HK-2 (cell line): ENCODE measurements around the gene COG8.
"Not testable (repeated sequence)": the region's sequence is repeated elsewhere in the genome, so short reads cannot be mapped to it uniquely, and the experiment has no call there.

ENCODE experiments used
- DNase-seq: peaks from one replicate; pipeline ENCODE4 v3.0.0-alpha.2; 2018; ENCODE audit not compliant: unreplicated experiment

The COG8 gene, protein sequence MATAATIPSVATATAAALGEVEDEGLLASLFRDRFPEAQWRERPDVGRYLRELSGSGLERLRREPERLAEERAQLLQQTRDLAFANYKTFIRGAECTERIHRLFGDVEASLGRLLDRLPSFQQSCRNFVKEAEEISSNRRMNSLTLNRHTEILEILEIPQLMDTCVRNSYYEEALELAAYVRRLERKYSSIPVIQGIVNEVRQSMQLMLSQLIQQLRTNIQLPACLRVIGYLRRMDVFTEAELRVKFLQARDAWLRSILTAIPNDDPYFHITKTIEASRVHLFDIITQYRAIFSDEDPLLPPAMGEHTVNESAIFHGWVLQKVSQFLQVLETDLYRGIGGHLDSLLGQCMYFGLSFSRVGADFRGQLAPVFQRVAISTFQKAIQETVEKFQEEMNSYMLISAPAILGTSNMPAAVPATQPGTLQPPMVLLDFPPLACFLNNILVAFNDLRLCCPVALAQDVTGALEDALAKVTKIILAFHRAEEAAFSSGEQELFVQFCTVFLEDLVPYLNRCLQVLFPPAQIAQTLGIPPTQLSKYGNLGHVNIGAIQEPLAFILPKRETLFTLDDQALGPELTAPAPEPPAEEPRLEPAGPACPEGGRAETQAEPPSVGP

DNA sequence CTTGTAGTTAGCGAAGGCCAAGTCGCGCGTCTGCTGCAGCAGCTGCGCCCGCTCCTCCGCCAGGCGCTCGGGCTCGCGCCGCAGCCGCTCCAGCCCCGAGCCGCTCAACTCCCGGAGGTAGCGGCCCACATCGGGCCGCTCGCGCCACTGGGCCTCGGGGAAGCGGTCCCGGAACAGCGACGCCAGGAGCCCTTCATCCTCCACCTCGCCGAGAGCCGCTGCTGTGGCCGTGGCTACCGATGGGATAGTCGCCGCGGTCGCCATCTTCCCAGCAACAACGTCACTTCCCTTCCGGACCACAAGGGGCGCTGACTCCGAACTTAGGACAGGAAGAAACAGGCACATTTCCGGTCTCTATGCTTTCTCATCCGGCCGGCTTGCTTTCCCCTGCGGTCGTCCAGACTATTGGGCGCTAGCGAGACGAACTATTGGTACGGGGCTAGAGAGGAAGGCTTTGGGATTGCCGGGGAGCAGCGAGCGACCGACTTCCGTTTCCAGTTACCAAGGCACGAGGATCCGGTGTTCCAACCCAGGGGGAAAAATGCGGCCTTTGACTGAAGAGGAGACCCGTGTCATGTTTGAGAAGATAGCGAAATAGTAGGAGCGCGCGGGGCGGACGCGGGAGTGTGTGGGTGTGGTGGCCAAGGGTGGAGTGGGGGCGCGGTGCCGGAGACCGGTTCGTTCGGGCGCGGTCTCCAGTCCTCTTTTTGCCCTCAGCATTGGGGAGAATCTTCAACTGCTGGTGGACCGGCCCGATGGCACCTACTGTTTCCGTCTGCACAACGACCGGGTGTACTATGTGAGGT lies at the start of gene COG8, which contains the start of gene NIP7:
COG8 (minus strand) TSS at position 276 of the 806 bp plus-strand sequence; CDS start at position 264, 12 bp downstream.
NIP7 (plus strand) TSS at position 484 of the 806 bp plus-strand sequence; CDS start at position 542, 58 bp downstream.
- peak; percentile 97 for DNase-seq

DNA sequence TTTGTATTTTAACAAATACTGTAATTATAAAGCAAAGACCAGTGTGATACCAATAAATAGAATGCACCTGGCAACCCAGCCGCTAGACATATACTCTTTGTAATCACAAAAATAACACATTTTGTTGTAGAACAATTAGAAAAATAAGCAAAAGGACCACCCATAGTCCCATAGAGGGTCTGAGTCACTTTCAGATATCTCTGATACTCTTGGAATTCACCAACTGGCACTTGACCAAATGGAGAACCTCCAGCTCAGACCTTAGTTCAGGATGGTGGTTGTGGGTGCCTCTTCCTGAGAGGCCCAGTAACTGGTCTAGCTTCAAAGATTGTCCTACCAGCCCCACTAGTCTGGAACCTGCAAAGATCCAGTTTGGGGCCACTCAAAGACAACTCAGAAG lies 47.2 kb upstream of the COG8 start:
- DNase-seq: no peak

DNA sequence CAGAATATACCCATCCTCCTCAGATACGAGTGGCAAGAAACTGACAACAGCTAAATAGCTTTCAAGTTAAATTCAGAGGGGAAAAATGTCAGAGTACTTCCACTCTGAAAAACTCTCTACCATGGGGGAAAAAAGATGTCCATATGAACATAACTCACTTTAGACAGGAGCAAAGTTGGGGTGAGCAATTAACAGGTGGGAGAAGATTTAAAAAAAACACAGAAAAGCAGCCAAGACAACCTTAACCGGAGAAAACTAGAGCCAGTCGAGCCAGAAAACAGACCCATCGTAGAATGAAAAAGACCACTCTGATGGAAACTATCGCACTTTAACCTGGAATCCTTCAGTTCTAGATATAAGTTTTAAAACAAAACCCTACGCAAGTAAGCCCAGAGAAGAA lies 45.6 kb upstream of the COG8 start:
- no peak for DNase-seq

DNA sequence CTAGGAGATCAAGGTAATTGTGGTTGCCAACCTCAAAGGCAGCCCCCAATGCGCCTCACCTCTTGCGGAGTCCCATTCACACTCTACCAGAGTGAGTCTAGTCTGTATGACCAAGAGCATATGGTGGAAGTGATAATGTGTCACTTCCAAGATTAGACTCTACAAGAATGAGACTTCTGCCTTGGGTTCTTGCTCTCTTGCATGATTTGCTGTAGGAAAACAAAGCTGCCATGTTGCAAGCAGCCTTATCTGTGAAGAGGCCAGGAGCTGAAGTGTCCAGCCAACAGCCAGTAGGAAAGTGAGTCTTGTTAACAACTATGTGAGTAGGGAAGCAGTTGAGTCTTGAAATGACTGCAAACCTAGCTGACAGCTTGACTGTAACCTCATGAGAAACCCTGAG lies 43.1 kb upstream of the COG8 start:
- no peak for DNase-seq

DNA sequence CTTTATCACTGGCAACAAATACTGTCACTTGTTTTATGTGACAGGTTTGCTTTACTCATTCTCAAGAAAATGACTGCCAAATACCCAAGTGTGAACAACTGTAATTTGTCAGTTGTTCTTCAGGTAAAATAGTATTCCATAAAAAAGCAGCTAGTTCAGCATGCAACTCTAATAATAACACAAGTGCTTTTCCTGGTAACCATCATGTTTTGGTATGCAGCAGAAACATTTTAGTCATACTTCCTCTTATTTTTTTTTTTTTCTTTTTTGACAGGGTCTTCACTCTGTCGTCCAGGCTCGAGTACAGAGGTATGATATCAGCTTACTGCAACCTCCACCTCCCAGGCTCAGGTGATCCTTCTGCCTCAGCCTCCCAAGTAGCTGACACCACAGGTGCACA lies 41.9 kb upstream of the COG8 start:
- DNase-seq: no peak

DNA sequence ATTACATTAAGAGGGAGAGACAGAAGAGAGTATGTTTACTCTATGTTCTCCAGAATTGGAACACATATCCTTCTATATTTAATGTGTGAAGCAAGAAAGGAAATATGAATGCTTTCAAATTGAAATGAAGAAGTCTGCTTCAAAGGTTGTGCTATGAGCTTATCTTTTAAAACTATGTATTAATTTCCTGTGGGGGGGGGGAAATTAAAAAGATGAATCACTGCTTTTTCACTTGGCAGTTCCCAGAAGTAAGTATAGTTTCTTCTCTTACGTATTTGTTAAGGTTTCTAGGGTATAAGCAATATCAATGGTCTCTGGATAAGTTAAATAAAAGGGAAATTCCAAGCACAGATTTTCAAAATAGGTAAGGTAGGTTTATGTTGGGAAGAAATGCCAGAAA lies 39.4 kb upstream of the COG8 start:
- no peak for DNase-seq

DNA sequence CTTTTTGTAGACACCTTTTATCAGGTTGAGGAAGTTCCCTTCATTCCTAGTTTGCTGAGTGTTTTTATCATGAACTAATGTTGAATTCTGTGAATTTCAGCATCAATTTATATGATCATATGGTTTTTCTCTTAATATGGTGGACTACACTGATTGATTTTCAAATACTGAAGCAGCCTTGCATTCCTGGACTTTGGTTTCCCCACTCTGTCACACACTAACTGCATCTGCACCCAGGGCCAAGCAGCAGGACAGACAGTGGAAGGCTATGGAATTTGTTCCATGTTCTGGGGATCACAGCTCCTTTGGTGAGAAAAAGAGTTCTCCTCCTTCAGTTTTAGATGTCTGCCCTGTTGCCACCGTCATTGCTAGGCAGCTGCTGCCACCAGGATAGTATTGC lies 38.7 kb upstream of the COG8 start:
- DNase-seq: no peak

DNA sequence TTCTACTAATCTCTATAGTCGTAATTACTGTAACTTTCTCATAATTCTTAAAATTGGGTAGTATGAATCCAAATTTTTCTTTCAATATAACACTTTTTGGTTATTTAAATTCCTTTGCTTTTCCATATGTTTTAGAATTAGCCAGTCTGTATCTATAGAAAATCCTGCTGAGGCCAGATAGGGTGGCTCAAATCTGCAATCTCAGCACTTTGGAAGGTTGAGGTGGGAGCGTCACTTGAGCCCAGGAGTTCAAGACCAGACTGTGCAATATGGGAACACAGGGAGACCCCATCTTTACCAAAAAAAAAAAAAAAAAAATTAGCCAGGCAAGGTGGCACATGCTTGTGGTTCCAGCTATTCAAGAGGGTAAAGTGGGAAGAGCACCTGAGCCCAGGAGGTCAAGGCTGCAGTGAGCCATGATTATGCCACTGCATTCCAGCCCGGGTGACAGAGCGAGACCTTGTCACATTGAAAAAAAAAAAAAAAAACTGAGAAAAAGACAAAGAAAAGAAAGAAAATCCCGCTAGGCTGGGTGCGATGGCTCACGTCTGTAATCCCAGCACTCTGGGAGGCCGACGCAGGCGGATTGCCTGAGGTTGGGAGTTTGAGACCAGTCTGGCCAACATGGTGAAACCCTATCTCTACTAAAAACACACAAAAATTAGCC lies 37.2 kb upstream of the COG8 start:
- DNase-seq: no peak

DNA sequence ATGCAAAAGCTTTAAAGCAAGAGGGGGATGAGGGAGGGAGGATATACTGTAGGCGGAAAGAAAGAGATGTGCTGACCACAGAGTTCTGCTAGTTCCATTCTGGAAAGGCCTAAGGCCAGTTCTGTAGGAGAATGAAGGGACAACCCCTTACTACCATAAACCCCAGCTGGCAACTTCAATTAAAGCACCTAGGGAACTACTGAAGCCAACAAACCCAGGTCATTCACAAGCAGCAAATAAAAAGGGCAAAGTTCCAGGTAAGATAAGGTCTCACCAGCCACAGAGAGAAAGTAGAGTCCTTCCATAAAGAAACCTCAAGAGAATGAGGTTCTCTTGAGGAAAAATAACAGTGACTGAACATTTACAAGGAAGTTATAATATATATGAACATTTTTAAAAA lies 33.7 kb upstream of the COG8 start:
- no peak for DNase-seq

DNA sequence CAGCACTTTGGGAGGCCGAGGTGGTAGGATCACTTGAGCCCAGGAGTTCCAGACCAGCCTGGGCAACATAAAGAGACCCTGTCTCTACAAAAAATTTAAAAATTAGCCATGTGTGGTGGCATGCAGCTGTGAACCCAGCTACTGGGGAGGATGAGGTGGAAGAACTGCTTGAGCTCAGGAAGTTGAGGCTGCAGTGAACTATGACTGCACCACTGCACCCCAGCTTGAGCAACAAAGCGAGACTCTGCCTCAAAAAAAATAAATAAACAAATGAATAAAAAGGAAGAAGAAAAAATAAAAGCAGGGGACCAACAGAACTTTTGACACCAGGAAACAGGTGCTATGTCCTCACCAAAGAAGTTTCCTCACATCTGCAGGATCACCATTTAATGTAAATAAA lies 32.2 kb upstream of the COG8 start:
- DNase-seq: no peak

DNA sequence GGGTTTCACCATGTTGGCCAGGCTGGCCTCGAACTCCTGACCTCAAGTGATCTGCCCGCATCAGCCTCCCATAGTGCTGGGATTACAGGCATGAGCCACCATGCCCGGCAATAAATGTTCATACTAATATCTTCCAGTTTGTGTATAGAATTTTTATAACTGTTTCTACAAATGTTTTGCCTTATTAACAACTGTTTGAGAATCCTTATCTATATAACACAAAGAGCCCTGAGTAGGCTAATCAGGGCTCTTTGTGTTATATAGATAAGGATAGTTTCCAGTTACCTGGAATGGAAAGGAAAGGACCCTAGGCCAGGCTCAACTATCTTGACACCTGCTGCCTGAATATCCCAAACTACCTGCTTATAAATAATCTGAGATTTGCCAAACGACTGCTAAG lies 29.5 kb upstream of the COG8 start:
- DNase-seq: no peak

DNA sequence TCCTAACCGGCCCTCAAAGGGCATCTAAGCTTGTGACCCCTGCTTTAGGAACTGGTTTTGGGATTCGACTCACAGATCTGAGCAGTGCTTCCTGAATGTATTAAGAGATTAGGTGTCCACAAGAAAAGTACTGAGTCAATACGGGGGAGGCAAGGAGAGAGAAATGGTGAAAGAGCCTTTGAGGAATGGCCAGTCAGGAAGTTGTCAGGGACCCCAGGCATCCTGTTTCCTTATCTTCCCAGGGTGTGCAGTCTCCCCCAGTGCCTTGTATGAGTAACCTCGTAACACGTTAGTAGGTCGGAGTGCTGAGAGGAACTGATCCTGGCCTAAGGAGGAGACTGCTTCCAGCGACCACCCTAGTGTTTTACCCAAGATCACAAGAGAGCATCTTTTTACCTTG lies 28.6 kb upstream of the COG8 start:
- no peak for DNase-seq

DNA sequence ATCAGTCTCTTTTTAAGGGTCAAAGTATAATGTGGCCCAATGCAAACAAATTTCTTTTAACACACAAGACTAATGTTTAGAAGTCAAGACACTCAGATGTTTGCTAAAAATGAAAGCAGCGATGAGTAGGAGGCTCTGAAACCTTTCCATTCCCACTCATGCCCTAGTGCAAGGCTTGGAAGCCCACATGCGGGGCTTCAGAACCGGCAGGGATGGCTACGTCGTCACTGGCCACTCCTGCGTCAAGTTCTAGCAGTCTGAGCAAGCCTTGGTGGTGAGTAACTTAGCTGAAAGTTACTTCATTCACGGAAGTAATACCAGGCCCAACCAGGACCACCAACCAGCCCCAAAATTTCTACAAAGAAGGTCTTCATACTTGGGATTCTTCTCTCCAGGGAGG lies 27.1 kb upstream of the COG8 start:
- no peak for DNase-seq

DNA sequence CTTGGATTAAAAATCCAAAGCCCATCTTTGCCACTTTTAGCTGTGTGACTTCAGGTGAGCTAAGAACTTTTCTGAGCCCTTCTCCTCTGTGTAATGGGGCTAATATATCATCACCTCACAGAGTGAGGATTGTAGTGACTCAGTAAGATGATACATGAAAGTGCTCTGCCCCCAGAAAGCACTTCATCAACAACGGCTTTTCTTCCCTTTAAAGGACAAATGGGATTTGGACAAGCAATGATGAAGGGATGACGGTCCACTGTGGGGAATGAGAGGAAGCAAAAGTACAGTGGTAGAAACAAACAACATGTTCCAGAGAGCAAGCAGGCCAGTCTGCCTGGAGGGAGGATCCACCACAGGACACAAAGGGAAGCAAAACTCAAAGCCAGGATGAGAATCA lies 26.5 kb upstream of the COG8 start:
- DNase-seq: no peak

DNA sequence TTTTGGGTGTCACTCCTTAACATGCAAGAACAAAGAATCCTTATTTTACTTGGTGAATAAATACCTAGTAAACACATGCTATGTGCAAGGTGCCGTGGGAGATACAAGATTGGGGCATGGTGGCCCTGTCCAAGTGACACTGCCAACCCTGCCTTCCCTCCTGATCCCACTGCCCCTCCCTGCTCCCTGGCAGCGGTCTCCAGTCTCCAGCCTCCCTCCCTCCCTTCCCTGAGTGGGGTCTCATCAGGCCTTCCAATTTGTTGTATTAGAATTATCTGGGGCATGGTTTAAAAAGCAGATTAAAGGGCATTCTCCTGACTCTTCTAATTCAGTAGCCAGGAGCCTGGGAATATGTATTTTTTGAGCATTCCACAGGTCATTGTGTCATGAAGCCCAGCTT lies 24.7 kb upstream of the COG8 start:
- no peak for DNase-seq

DNA sequence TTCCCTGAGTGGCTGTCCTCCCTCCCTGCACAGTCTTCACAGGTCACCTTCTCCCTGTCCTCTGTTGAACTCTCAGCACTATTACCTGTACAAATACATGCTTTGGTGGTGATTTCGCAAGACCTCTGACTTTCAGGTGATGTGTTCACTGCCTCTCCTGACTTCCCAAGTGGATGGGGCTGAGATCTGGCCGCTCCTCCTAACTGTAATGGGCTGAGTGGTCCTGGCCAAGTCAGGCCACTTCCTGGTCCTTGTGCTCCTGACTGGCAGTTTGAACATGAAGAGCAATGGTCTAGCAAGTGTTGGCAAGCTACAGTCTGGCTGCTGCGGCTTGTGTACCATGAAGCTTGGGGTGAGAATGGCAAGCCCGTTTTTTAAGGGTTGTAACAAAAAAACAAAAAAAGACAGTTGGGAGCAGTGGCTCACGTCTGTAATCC lies 23.9 kb upstream of the COG8 start:
- no peak for DNase-seq

DNA sequence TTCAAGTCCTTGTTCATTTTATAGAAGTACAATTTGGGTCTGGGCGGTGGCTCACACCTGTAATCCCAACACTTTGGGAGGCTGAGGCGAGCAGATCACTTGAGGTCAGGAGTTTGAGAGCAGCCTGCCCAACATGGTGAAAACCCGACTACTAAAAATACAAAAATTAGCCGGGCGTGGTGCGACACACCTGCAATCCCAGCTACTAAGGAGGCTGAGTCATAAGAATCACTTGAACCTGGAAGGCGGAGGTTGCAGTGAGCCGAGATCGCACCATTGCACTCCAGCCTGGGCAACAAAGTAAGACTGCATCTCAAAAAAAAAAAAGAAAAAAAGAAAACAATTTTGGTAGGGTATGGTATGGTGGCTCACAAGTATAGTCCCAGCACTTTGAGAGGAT lies 20.7 kb upstream of the COG8 start:
- DNase-seq: not testable (repeated sequence)

DNA sequence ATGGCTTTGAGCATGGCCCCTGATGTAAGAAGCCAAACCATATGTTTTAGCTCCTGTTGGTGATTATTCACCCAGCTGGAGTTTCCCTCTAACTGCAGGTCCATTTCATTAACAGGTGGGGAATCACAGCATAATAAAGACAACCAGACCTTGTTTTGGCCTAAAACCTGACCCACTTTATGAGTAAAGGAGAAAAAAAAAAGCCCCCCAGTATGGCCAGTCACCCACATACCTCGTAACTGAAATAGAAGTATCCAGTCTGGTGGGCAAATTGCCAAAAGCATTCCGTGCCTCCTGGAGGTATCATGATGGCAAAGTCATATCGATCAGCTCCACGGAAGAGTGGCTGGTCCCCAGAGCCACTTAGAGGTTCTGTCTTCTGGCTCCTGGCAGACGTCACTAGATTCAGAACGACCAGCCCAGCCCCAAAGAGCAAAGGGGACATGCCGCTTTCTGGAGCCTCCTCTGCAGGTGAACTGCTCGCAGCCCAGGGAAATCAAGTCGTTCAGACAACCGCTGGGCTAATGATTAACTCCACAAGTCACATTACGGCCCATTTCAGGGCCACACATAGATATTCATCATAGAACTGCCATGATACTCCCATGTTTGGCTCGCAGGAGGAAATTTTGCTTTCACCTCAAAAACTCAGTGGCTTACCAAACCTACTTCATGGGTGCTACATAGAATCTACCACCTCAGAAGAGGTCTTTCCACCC lies 12.1 kb upstream of the COG8 start, which contains the start of gene TMED6:
TMED6 (minus strand) TSS at position 478 of the 719 bp plus-strand sequence; CDS start at position 445, 33 bp downstream.
- peak; percentile 24 for DNase-seq

DNA sequence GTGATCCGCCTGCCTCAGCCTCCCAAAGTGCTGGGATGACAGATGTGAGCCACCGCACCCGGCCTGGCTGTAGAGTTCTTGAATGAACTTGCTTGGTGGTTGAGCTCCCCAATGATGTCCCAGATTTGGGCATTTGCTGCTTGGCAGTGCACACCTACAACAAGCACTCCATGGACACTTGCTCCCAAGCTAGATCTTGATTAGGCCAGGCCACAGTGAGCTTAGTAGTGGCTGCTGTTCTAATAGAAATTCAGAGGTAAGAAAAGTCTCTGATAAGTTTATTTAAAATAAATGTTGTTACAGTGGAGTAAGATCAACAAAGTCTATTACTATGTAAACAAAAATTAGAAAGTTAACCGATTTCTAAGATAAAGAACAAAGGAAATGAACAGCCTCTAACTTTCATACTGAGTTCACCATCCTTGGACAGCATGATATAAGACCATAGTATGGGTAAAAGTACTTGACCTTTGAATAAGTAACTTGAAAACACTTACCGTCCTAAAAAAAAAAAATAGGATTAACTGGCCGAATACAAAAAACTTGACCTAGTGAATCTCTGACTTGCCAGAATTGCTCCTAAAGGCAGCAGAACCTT lies 11.3 kb upstream of the COG8 start:
- no peak for DNase-seq

DNA sequence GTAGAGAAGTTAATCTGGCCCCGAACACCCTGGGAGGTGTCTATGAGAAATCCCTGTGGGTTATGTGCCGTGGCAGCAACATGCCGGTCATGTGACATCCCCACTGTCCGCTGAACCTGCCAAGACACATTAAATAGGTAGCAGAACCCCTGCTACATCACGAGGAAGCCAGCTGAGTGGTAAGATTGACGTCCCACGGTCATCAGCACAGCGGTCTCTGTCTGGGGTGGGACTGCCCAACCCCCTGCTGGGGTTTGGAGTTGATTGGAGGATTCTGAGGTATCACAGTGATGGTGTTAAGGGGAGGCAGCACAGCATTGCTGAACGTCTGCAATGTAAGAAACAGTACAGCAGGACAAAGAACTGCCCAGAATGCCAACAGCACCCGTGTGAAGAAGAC lies 10.2 kb upstream of the COG8 start:
- no peak for DNase-seq

DNA sequence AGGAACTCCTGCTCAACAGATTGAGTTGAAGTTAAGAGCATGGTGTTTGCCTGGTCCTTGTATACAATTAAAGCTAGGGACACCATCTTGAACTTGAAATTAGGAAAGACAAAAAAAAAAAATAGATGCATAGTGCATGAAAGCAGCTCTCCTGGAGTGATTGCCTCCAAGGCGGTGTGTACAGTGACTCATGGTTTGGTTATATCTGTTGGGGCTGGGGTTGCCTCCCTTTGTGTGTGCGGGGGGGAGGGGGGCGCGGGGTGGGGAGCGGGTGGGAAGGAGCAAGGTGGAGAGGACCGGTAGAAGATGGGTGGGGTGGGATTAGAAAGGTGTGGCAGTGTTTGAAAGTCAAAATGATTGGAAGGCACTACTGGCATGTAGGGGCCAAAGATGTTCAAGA lies 8.9 kb upstream of the COG8 start:
- no peak for DNase-seq
